HEK293T (cell line): ENCODE measurements around the gene NR4A1.

ENCODE experiments used
- CTCF ChIA-PET: fragments of 350-600 bp; formaldehyde crosslinking; extraction: SDS; loops from one replicate; lab custom pipeline; 2021; ENCODE audit warnings: antibody characterized with exemption, inconsistent platforms; lab: Yijun Ruan, JAX
- POLR2A ChIA-PET: fragments of 350-600 bp; formaldehyde crosslinking; extraction: SDS; loops from one replicate; lab custom pipeline; 2020; ENCODE audit warnings: antibody characterized with exemption, inconsistent platforms; lab: Yijun Ruan, JAX
- DNase-seq: peaks from one replicate; pipeline ENCODE4 v3.0.0; 2012; ENCODE audit warnings: mixed read lengths; ENCODE audit errors: extremely low spot score
- ARNT ChIP-seq: fragments of 450-650 bp; IDR thresholded peaks from 2 replicates; pipeline ENCODE4 v1.6.1; 2017; ENCODE audit warnings: mild to moderate bottlenecking
- BHLHE40 ChIP-seq: fragments of 450-650 bp; IDR thresholded peaks from 2 replicates; pipeline ENCODE4 v1.6.1; 2016; ENCODE audit warnings: mild to moderate bottlenecking, moderate library complexity, borderline replicate concordance
- CTBP1 ChIP-seq: fragments of 450-650 bp; IDR thresholded peaks from 2 replicates; pipeline ENCODE4 v1.6.1; 2016; ENCODE audit warnings: borderline replicate concordance
- ELF4 ChIP-seq: fragments of 450-650 bp; IDR thresholded peaks from 2 replicates; pipeline ENCODE4 v1.6.1; 2017; ENCODE audit warnings: antibody characterized with exemption
- FOXA1 ChIP-seq: fragments of 450-650 bp; IDR thresholded peaks from 2 replicates; pipeline ENCODE4 v1.6.1; 2016; ENCODE audit warnings: mild to moderate bottlenecking
- FOXK2 ChIP-seq: fragments of 450-650 bp; IDR thresholded peaks from 2 replicates; pipeline ENCODE4 v1.6.1; 2016; ENCODE audit warnings: mild to moderate bottlenecking
- FOXM1 ChIP-seq: fragments of 450-650 bp; IDR thresholded peaks from 2 replicates; pipeline ENCODE4 v1.6.1; 2017; ENCODE audit warnings: mild to moderate bottlenecking, borderline replicate concordance
- HDGF ChIP-seq: fragments of 450-650 bp; IDR thresholded peaks from 2 replicates; pipeline ENCODE4 v1.6.1; 2017; ENCODE audit warnings: antibody characterized with exemption, borderline replicate concordance
- L3MBTL2 ChIP-seq: fragments of 450-650 bp; conservative IDR thresholded peaks from 2 replicates; pipeline ENCODE4 v1.6.1; 2016; ENCODE audit warnings: mild to moderate bottlenecking
- LEF1 ChIP-seq: fragments of 450-650 bp; IDR thresholded peaks from 2 replicates; pipeline ENCODE4 v1.6.1; 2017; ENCODE audit warnings: mild to moderate bottlenecking, borderline replicate concordance
- NFRKB ChIP-seq: fragments of 450-650 bp; IDR thresholded peaks from 2 replicates; pipeline ENCODE4 v1.6.1; 2016; ENCODE audit warnings: mild to moderate bottlenecking, moderate library complexity
- PKNOX1 ChIP-seq: fragments of 450-650 bp; IDR thresholded peaks from 2 replicates; pipeline ENCODE4 v1.6.1; 2016
- SP1 ChIP-seq: fragments of 450-650 bp; IDR thresholded peaks from 2 replicates; pipeline ENCODE4 v1.6.1; 2017
- SUZ12 ChIP-seq: fragments of 450-650 bp; IDR thresholded peaks from 2 replicates; pipeline ENCODE4 v1.6.1; 2016; ENCODE audit warnings: mild to moderate bottlenecking
- TARDBP ChIP-seq: fragments of 450-650 bp; IDR thresholded peaks from 2 replicates; pipeline ENCODE4 v1.6.1; 2016
- ZNF384 ChIP-seq: fragments of 450-650 bp; IDR thresholded peaks from 2 replicates; pipeline ENCODE4 v1.6.1; 2016

NR4A1 gene

GRCh38 chr12:52055731-52056711 is 4.8 kb downstream of the NR4A1 start:
- no peak for TF ChIP-seq NFRKB
- no peak for TF ChIP-seq CTBP1
- no peak for TF ChIP-seq LEF1
- TF ChIP-seq L3MBTL2, result no peak
- TF ChIP-seq FOXM1, result no peak
- TF ChIP-seq SUZ12, result no peak
- TF ChIP-seq SP1, result no peak
- no peak for TF ChIP-seq ELF4
- no peak for TF ChIP-seq HDGF
- no peak for TF ChIP-seq TARDBP
- no peak for TF ChIP-seq FOXK2
- TF ChIP-seq ZNF384, result no peak
- TF ChIP-seq BHLHE40, result no peak
- no peak for TF ChIP-seq PKNOX1
- TF ChIP-seq ARNT, result no peak
- no peak for TF ChIP-seq FOXA1
- DNase-seq, result no peak
- POLR2A ChIA-PET, result no interaction called here
- CTCF ChIA-PET, result interaction anchor here (1.0 to 1.3 kb wide), 2 partner anchors 14 to 30 kb away, joined by 3 to 5 read pairs; partner anchors contain the start of gene ATG101

DNA sequence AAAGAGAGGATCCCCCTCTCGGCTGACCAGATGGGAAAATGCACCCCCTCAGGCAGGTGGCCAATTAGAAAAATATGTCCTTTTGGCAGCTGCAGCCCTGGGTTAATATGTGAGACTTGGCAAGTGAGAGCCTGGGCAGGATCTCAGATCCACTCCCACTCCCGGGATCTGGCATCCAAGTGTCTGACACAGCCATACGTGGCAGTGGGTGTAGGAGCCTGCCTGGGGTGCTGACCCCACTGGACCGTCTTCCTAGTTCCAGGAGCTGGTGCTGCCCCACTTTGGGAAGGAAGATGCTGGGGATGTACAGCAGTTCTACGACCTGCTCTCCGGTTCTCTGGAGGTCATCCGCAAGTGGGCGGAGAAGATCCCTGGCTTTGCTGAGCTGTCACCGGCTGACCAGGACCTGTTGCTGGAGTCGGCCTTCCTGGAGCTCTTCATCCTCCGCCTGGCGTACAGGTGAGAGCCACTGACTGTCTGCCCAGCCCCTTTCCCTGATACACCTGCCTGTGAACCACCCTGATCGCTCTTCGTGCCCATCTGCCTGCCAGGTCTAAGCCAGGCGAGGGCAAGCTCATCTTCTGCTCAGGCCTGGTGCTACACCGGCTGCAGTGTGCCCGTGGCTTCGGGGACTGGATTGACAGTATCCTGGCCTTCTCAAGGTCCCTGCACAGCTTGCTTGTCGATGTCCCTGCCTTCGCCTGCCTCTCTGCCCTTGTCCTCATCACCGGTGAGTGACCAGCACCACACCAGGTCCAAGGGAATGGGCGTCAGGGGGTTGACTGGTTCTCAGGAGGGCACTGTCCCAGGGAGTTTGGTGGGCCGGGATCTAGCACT is 5.8 kb downstream of the NR4A1 start:
- ChIA-PET POLR2A (no interaction called here), CTCF (interaction anchor here (1.0 to 1.3 kb wide), 2 partner anchors 13 to 31 kb away, joined by 3 to 5 read pairs; partner anchors contain the start of gene ATG101)
- no peak for TF ChIP-seq FOXA1
- TF ChIP-seq LEF1, result no peak
- no peak for TF ChIP-seq SUZ12
- DNase-seq, result no peak

GRCh38 chr12:52057638-52058576 is 6.7 kb downstream of the NR4A1 start:
- no peak for TF ChIP-seq PKNOX1
- TF ChIP-seq SUZ12, result no peak
- TF ChIP-seq SP1, result no peak
- TF ChIP-seq LEF1, result no peak
- TF ChIP-seq TARDBP, result no peak
- no peak for TF ChIP-seq L3MBTL2
- TF ChIP-seq ZNF384, result no peak
- no peak for TF ChIP-seq NFRKB
- TF ChIP-seq HDGF, result no peak
- TF ChIP-seq CTBP1, result no peak
- no peak for TF ChIP-seq FOXM1
- no peak for TF ChIP-seq FOXA1
- no peak for TF ChIP-seq FOXK2
- DNase-seq, result no peak
- CTCF ChIA-PET, result interaction anchor here (1.3 kb wide), 1 partner anchor 32 kb away, joined by 5 read pairs; no protein-coding TSS in a partner anchor
- POLR2A ChIA-PET, result no interaction called here

GRCh38 chr12:52058631-52059361 is 7.6 kb downstream of the NR4A1 start:
- TF ChIP-seq BHLHE40 (no peak), CTBP1 (no peak), LEF1 (no peak), NFRKB (no peak), TARDBP (no peak), PKNOX1 (no peak), FOXK2 (no peak), ARNT (no peak)
- DNase-seq, result no peak
- CTCF ChIA-PET, result interaction anchor here (1.2 kb wide), 1 partner anchor 34 kb away, joined by 5 read pairs; no protein-coding TSS in a partner anchor
- POLR2A ChIA-PET, result interaction anchor here (1.4 kb wide), 1 partner anchor 11 kb away, joined by 4 read pairs; the partner anchor contains the start of gene ATG101
